GM19239 (cell line): ENCODE data around the gene LCE3D.
"Not testable (repeated sequence)": the region's sequence is repeated elsewhere in the genome, so short reads cannot be mapped to it uniquely, and the experiment has no call there.

Experiments
- DNase-seq: peaks from one replicate; pipeline ENCODE4 v3.0.0; 2011; ENCODE audit warnings: low spot score; ENCODE audit not compliant: insufficient read length
- FAIRE-seq: peaks from 2 replicates; lab custom pipeline; 2011; peaks lifted over from hg19 to GRCh38; lab: Jason Lieb, UNC

Gene LCE3D

GRCh38 chr1:152580433-152580832 is at the start of gene LCE3D:
TSS of gene LCE3D (minus strand) at chr1:152580516. CDS start at chr1:152579936, 580 bp downstream.
- FAIRE-seq (no peak), DNase-seq (no peak)

GRCh38 chr1:152626744-152627143 is 46.4 kb upstream of the LCE3D start:
- DNase-seq (no peak), FAIRE-seq (no peak)

- DNase-seq (no peak), FAIRE-seq (no peak)
Measured at GRCh38 chr1:152623203-152623844, 43.0 kb upstream of the LCE3D start.

- no peak for FAIRE-seq
Measured at GRCh38 chr1:152622803-152623202, 42.5 kb upstream of the LCE3D start, which contains the start of gene LCE3A. TSS of gene LCE3A (minus strand) at chr1:152623103. CDS start at chr1:152623103, 0 bp downstream.

GRCh38 chr1:152621993-152622392 is 41.7 kb upstream of the LCE3D start:
- FAIRE-seq = no peak
- no peak for DNase-seq

More at GRCh38 chr1:152622803-152623202, 42.5 kb upstream of the LCE3D start, which contains the start of gene LCE3A:
- no peak for DNase-seq

GRCh38 chr1:152613511-152613910 is 33.2 kb upstream of the LCE3D start, which contains the start of gene LCE3B:
TSS of gene LCE3B (plus strand) at chr1:152613811. CDS start at chr1:152613811, 0 bp downstream.
- DNase-seq = no peak
- FAIRE-seq = no peak

GRCh38 chr1:152599934-152600333 is 19.6 kb upstream of the LCE3D start, which contains the start of gene LCE3C:
TSS of gene LCE3C (plus strand) at chr1:152600234. CDS start at chr1:152600732, 498 bp downstream.
- DNase-seq (no peak), FAIRE-seq (no peak)

- no peak for DNase-seq
- FAIRE-seq = no peak
Measured at GRCh38 chr1:152596986-152597385, 16.7 kb upstream of the LCE3D start.

- FAIRE-seq = no peak
- no peak for DNase-seq
Measured at GRCh38 chr1:152585586-152585985, 5.3 kb upstream of the LCE3D start.

- FAIRE-seq (no peak), DNase-seq (no peak)
Measured at GRCh38 chr1:152582647-152583046, 2.3 kb upstream of the LCE3D start.

- not testable (repeated sequence) for FAIRE-seq, DNase-seq
Measured at GRCh38 chr1:152579526-152579925, 790 bp downstream of the LCE3D start.

- no peak for FAIRE-seq
- DNase-seq = no peak
Measured at GRCh38 chr1:152577168-152577567, 3.1 kb downstream of the LCE3D start.

GRCh38 chr1:152566681-152567080 is 13.6 kb downstream of the LCE3D start, which contains the start of gene LCE3E:
TSS of gene LCE3E (minus strand) at chr1:152566780. CDS start at chr1:152566208, 572 bp downstream.
- no peak for FAIRE-seq
- DNase-seq = no peak

- no peak for FAIRE-seq
- DNase-seq = no peak
Measured at GRCh38 chr1:152565535-152566215, 14.6 kb downstream of the LCE3D start.

GRCh38 chr1:152565115-152565514 is 15.2 kb downstream of the LCE3D start:
- DNase-seq (no peak), FAIRE-seq (no peak)

GRCh38 chr1:152548358-152548757 is 32.0 kb downstream of the LCE3D start:
- FAIRE-seq, DNase-seq: not testable (repeated sequence)

- no peak for FAIRE-seq
- DNase-seq = no peak
Measured at GRCh38 chr1:152546704-152547103, 33.6 kb downstream of the LCE3D start.

- DNase-seq (no peak), FAIRE-seq (no peak)
Measured at GRCh38 chr1:152543820-152544219, 36.5 kb downstream of the LCE3D start.

GRCh38 chr1:152539901-152540300 is 40.4 kb downstream of the LCE3D start:
- FAIRE-seq (no peak), DNase-seq (no peak)

GRCh38 chr1:152537496-152537895 is 42.8 kb downstream of the LCE3D start:
- FAIRE-seq = no peak
- no peak for DNase-seq

- FAIRE-seq (no peak), DNase-seq (no peak)
Measured at GRCh38 chr1:152535774-152536173, 44.5 kb downstream of the LCE3D start.
